ENCODE results near the gene CNTNAP5. TPM values are rescaled to one million over a fixed set of nuclear protein-coding genes. Genes with fewer than 3 reads are reported as not detected.
A peak's percentile ranks its signal among the peaks of the same experiment; 100 is the strongest.

CNTNAP5 gene
- total and polyA plus RNA-seq, 2 of the 13 experiments (the other 11 are each of a cell fraction or from before 2014, with no cell fraction given), result not detected

GRCh38 chr2:124566518-124566970 is 541.5 kb downstream of the CNTNAP5 start (continued):
- TF ChIP-seq FOXA3 (CRISPR knock-in tag; IDR thresholded peaks at IDR 0.05) (peak; percentile 96), SKIL (CRISPR knock-in tag; IDR thresholded peaks at IDR 0.05; ENCODE audit: borderline replicate concordance) (no peak; the same call in 1 of the 2 replicates), ZNF761 (CRISPR knock-in tag; conservative IDR thresholded peaks at IDR 0.05) (no peak), ZNF232 (CRISPR knock-in tag; IDR thresholded peaks at IDR 0.05; ENCODE audit: borderline replicate concordance) (peak; percentile 73; the same call in 1 of the 2 replicates), ZFP37 (CRISPR knock-in tag; IDR thresholded peaks at IDR 0.05; ENCODE audit: borderline replicate concordance) (0 out of 2 replicates have a peak, but pooled peaks have one; percentile 75), HDAC2 (CRISPR knock-in tag; IDR thresholded peaks at IDR 0.05) (peak; percentile 91), SIX4 (CRISPR knock-in tag; IDR thresholded peaks at IDR 0.05) (peak; percentile 87), ZNF879 (CRISPR knock-in tag; IDR thresholded peaks at IDR 0.05) (no peak), MTA3 (CRISPR knock-in tag; IDR thresholded peaks at IDR 0.05) (no peak), NR3C1 (CRISPR knock-in tag; IDR thresholded peaks at IDR 0.05) (no peak), ZNF547 (CRISPR knock-in tag; IDR thresholded peaks at IDR 0.05) (no peak), CEBPB (IDR thresholded peaks at IDR 0.05; ENCODE audit: borderline replicate concordance, low read depth, low read length) (peak; percentile 97), CHD4 (IDR thresholded peaks at IDR 0.05; ENCODE audit: borderline replicate concordance, low read length) (no peak; the same call in 1 of the 2 replicates), REST (IDR thresholded peaks at IDR 0.05; ENCODE audit: borderline replicate concordance in 1 of 2, low read depth in 1 of 2, low read length in 2 of 2) (peak in 1 of 2 experiments; percentile 75; a peak in 2 of 4 replicates), ZUFSP (CRISPR knock-in tag; IDR thresholded peaks at IDR 0.05; ENCODE audit: borderline replicate concordance) (no peak), SALL2 (CRISPR knock-in tag; IDR thresholded peaks at IDR 0.05) (peak; percentile 84; the same call in 1 of the 2 replicates), SNAPC4 (CRISPR knock-in tag; IDR thresholded peaks at IDR 0.05) (peak; percentile 79; the same call in 1 of the 2 replicates)
